Keratinocyte (primary cell): ENCODE measurements around the gene NQO2. TPM values are rescaled to one million over a fixed set of nuclear protein-coding genes. Genes with fewer than 3 reads are reported as not detected.

Source experiments
- DNase-seq: peaks from one replicate; pipeline ENCODE4 v3.0.0-alpha.2; 2011; ENCODE audit warnings: low read depth, missing footprints, low spot score
- FAIRE-seq: peaks from 2 replicates; lab custom pipeline; 2011; peaks lifted over from hg19 to GRCh38; lab: Jason Lieb, UNC
- H2AFZ ChIP-seq: 2 replicates; pipeline ENCODE4 v1.6.0; 2012; ENCODE audit warnings: low read length, control low read depth, inconsistent platforms; ENCODE audit not compliant: control insufficient read depth
- H3K27ac ChIP-seq: 2 replicates; pipeline ENCODE4 v1.5.1; 2011; ENCODE audit warnings: low read length; ENCODE audit not compliant: control insufficient read depth, insufficient read depth
- H3K27me3 ChIP-seq: 3 replicates; pipeline ENCODE4 v1.6.0; 2011; ENCODE audit warnings: low read length; ENCODE audit not compliant: control insufficient read depth, insufficient read depth; ENCODE audit errors: extremely low read depth
- H3K36me3 ChIP-seq, 2 experiments: 2 replicates in 1 of 2; 3 replicates in 1 of 2; pipeline ENCODE4 v1.5.1; 2011; ENCODE audit warnings: low read length in 2 of 2, mild to moderate bottlenecking in 1 of 2; ENCODE audit not compliant: control insufficient read depth in 2 of 2, insufficient read depth in 2 of 2; ENCODE audit errors: extremely low read depth in 1 of 2
- H3K4me1 ChIP-seq: 3 replicates; pipeline ENCODE4 v1.5.1; 2011; ENCODE audit warnings: low read length; ENCODE audit not compliant: control insufficient read depth, insufficient read depth; ENCODE audit errors: extremely low read depth
- H3K4me2 ChIP-seq: 3 replicates; pipeline ENCODE4 v1.6.0; 2011; ENCODE audit warnings: low read depth, low read length; ENCODE audit not compliant: control insufficient read depth, insufficient read depth; ENCODE audit errors: extremely low read depth
- H3K4me3 ChIP-seq, 3 experiments: fragments of 200-600 bp in 1 of 3; sonication (generic) in 1 of 3; 2 replicates in 2 of 3; 3 replicates in 1 of 3; pipeline ENCODE4 v1.5.1; 2011 to 2016; ENCODE audit warnings: low read length in 3 of 3, mild to moderate bottlenecking in 3 of 3, control low read depth in 2 of 3, inconsistent platforms in 1 of 3, low read depth in 1 of 3, mixed read lengths in 1 of 3, mixed run types in 1 of 3, moderate library complexity in 1 of 3; ENCODE audit not compliant: control insufficient read depth in 2 of 3, insufficient read depth in 2 of 3; ENCODE audit errors: extremely low read depth in 1 of 3
- H3K79me2 ChIP-seq: 2 replicates; pipeline ENCODE4 v1.6.0; 2012; ENCODE audit warnings: low read length; ENCODE audit not compliant: control insufficient read depth, insufficient read depth
- H3K9ac ChIP-seq: 3 replicates; pipeline ENCODE4 v1.6.0; 2011; ENCODE audit warnings: low read length; ENCODE audit not compliant: control insufficient read depth, insufficient read depth; ENCODE audit errors: extremely low read depth
- H3K9me1 ChIP-seq: 3 replicates; pipeline ENCODE4 v1.6.0; 2011; ENCODE audit warnings: low read length; ENCODE audit not compliant: control insufficient read depth, insufficient read depth; ENCODE audit errors: extremely low read depth
- H3K9me3 ChIP-seq: 2 replicates; pipeline ENCODE4 v1.5.1; 2012; ENCODE audit warnings: low read depth, low read length; ENCODE audit not compliant: control insufficient read depth
- H4K20me1 ChIP-seq: 3 replicates; pipeline ENCODE4 v1.6.0; 2011; ENCODE audit warnings: low read length; ENCODE audit not compliant: control insufficient read depth, insufficient read depth; ENCODE audit errors: extremely low read depth
- EZH2 ChIP-seq: IDR thresholded peaks from one replicate; pipeline ENCODE4 v1.6.1; 2012; ENCODE audit warnings: inconsistent platforms, mild to moderate bottlenecking, low read length, moderate library complexity
- dilution Hi-C: fragments of 300-500 bp; cut with MboI; formaldehyde crosslinking; loops from one replicate; pipeline ENCODE4 v1.7.0; 2020; ENCODE audit warnings: low sequenced_read_pairs; ENCODE audit not compliant: extremely low pct_ligation_motif_present
- polyA minus RNA-seq, 3 experiments: library from RNA; depleted of rRNA, polyadenylated mRNA; stranded (reverse); fragments of >200 nt; gene quantifications; 1 replicate in 1 of 3; 2 replicates in 1 of 3; 3 replicates in 1 of 3; pipeline ENCODE4 v1.2.3, GENCODE V29; 2011
- polyA plus RNA-seq, 5 experiments: library from polyadenylated mRNA; depleted of rRNA in 3 of 5; stranded (reverse) in 3 of 5; stranded (forward) in 1 of 5; unstranded in 1 of 5; fragments of >200 nt; gene quantifications; 1 replicate in 1 of 5; 2 replicates in 3 of 5; 3 replicates in 1 of 5; pipeline versions ENCODE4 v1.2.1 to v1.2.3, GENCODE V29; 2011 to 2012; ENCODE audit warnings: missing spikeins in 2 of 5, low read depth in 1 of 5, low replicate concordance in 1 of 5
- TF ChIP-seq, protein P1 (sequence below), 3 experiments: IDR thresholded peaks in 1 of 3; conservative IDR thresholded peaks in 1 of 3; optimal IDR thresholded peaks in 1 of 3; 2 replicates in 2 of 3; 3 replicates in 1 of 3; pipeline versions ENCODE3 to v1.5.1; 2011; ENCODE audit warnings: low read length in 3 of 3, mild to moderate bottlenecking in 3 of 3, moderate library complexity in 2 of 3, control low read depth in 1 of 3, inconsistent platforms in 1 of 3; ENCODE audit not compliant: insufficient read depth in 2 of 3; ENCODE audit errors: extremely low read depth in 1 of 3

NQO2 gene, protein sequence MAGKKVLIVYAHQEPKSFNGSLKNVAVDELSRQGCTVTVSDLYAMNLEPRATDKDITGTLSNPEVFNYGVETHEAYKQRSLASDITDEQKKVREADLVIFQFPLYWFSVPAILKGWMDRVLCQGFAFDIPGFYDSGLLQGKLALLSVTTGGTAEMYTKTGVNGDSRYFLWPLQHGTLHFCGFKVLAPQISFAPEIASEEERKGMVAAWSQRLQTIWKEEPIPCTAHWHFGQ
- polyA plus RNA-seq = 22.2 to 24.0 TPM (median 22.9 TPM) in 3 replicates
- polyA plus RNA-seq (2011; ENCODE audit: low read depth) = 40.7 TPM
- polyA plus RNA-seq (2011; cell fraction: cytosol; rRNA removed) = 19.0 and 24.6 TPM in 2 replicates
- polyA plus RNA-seq (2011; cell fraction: nucleus; rRNA removed) = 14.2 and 14.7 TPM in 2 replicates
- 18.6 and 22.2 TPM in 2 replicates for polyA plus RNA-seq (2012; ENCODE audit: low replicate concordance)
- 15.9 to 25.1 TPM (median 19.6 TPM) in 3 replicates for polyA minus RNA-seq
- polyA minus RNA-seq (2011; cell fraction: cytosol; rRNA and poly(A)+ RNA removed) = 12.9 TPM
- polyA minus RNA-seq (2011; cell fraction: nucleus; rRNA and poly(A)+ RNA removed) = 4.2 and 4.8 TPM in 2 replicates

DNA sequence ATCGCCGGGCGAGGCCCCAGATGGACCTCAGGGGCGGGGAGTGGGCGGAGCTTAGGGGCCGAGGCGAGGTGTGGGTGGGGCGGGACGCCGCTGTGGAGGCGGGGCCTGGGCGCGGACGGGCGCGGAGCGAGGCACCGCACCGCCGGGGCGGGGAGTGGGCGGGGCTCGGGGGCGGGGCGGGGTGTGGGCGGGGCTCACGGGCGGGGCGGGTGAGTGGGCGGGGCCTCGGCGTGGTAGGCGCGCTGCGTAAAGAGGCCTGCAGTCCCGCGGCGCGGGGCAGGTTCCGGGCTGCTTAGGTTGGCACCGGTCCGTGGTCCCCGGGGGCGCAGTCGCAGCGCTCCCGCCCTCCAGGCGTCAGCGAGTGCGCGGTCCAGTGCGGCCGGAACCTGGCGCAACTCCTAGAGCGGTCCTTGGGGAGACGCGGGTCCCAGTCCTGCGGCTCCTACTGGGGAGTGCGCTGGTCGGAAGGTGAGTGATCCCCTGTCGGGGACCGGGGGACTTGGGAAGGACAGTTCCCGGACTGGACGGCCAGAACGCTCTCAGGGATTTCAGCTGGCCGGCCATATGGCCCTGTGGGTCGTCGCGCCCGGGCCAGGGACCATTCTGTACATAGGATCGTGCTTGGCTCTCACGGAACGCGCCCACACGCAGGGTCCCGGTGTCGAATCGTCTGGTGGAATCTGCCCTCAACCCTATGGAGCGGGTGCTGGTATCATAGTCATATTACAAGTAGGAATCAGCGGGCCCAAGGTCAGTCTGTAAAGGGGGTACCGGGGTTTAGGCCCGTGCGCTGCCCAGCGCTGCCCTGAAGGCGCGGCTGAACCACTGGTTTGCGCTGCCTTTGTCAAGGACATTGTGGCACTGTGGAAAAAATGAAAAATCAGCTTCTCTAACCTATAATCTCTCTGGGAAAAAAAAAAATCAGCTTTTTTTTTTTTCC is at the start of gene NQO2:
Gene NQO2, plus strand, starts transcription at position 277 of the 940 bp plus-strand sequence. CDS start 6,659 bp downstream, outside the sequence.
- peak within 1 kb of the TSS; percentile 97 for H2AFZ ChIP-seq
- TF ChIP-seq, protein P1, sequence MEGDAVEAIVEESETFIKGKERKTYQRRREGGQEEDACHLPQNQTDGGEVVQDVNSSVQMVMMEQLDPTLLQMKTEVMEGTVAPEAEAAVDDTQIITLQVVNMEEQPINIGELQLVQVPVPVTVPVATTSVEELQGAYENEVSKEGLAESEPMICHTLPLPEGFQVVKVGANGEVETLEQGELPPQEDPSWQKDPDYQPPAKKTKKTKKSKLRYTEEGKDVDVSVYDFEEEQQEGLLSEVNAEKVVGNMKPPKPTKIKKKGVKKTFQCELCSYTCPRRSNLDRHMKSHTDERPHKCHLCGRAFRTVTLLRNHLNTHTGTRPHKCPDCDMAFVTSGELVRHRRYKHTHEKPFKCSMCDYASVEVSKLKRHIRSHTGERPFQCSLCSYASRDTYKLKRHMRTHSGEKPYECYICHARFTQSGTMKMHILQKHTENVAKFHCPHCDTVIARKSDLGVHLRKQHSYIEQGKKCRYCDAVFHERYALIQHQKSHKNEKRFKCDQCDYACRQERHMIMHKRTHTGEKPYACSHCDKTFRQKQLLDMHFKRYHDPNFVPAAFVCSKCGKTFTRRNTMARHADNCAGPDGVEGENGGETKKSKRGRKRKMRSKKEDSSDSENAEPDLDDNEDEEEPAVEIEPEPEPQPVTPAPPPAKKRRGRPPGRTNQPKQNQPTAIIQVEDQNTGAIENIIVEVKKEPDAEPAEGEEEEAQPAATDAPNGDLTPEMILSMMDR (optimal IDR thresholded peaks at IDR 0.05 in 1 of 3, IDR thresholded peaks at IDR 0.05 in 1 of 3, conservative IDR thresholded peaks at IDR 0.05 in 1 of 3; ENCODE audit: extremely low read depth in 1 of 3, insufficient read depth in 2 of 3, low read length in 3 of 3) = no peak
- no peak for TF ChIP-seq EZH2

DNA sequence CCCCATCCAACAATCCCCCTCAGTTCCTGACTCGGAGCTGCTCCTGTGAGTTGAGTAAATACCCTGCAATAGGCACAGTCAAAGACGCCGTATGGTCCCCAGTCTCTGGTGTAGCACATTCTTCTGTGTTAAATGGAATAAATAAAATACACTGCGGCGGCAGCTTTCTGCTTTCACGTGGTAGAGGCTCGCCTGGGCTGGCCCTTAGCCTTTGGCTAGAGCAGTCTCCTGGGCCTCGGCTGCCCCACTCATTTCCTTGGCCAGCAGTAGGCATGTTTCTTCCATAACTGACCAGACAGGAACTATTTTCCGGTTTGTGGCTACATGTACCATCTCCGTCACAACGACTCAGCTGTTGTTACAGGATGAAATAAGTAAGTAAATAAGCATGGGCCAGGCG is 49.0 kb upstream of the NQO2 start:
- no peaks in the 10 kb centered on the region for H3K9me1 ChIP-seq
- H3K36me3 ChIP-seq = peaks cover 5 to 13% of the 10 kb centered on the region in 2 experiments
- H3K4me1 ChIP-seq = peaks cover 3% of the 10 kb centered on the region
- H3K9me3 ChIP-seq = no peaks in the 10 kb centered on the region
- no peaks in the 10 kb centered on the region for H3K79me2 ChIP-seq
- no peak overlapping the region for H3K9ac ChIP-seq
- dilution Hi-C loops = no loop called here
- TF ChIP-seq, protein P1 (optimal IDR thresholded peaks at IDR 0.05 in 1 of 3, IDR thresholded peaks at IDR 0.05 in 1 of 3, conservative IDR thresholded peaks at IDR 0.05 in 1 of 3; ENCODE audit: extremely low read depth in 1 of 3, insufficient read depth in 2 of 3, low read length in 3 of 3) = no peak
- no peak for TF ChIP-seq EZH2
- FAIRE-seq (no peak), DNase-seq (no peak)
- no peaks in the 10 kb centered on the region for H4K20me1 ChIP-seq
- no peak overlapping the region for H3K4me2 ChIP-seq
- no peak overlapping the region for H3K27ac ChIP-seq
- H3K27me3 ChIP-seq = no peaks in the 10 kb centered on the region
- H2AFZ ChIP-seq = no peak overlapping the region
- no peak overlapping the region for H3K4me3 ChIP-seq

More for the DNA sequence above, at the start of gene NQO2:
- H3K79me2 ChIP-seq = no peaks in the 10 kb centered on the region
- H3K4me2 ChIP-seq = peak within 1 kb of the TSS; percentile 95
- H3K9me1 ChIP-seq = no peaks in the 10 kb centered on the region
- H3K4me1 ChIP-seq = peaks cover 14% of the 10 kb centered on the region
- H3K27ac ChIP-seq = peak within 1 kb of the TSS; percentile 76
- no peak for FAIRE-seq
- no peaks in the 10 kb centered on the region for H3K27me3 ChIP-seq
- H4K20me1 ChIP-seq = no peaks in the 10 kb centered on the region
- dilution Hi-C loops = no loop called here
- DNase-seq = no peak
- H3K9me3 ChIP-seq = no peaks in the 10 kb centered on the region
- peak within 1 kb of the TSS; percentile 72 to 92 (median 87) for H3K4me3 ChIP-seq
- H3K36me3 ChIP-seq = peaks cover 0 to 5% of the 10 kb centered on the region in 2 experiments
- peak within 1 kb of the TSS; percentile 91 for H3K9ac ChIP-seq
